Measurements from ENCODE around the gene KIF2A. TPM values are rescaled to one million over a fixed set of nuclear protein-coding genes. Genes with fewer than 3 reads are reported as not detected.

The KIF2A gene
- total and polyA plus RNA-seq, 7 donors: 1.4 to 10.6 (median 8.4) TPM

DNA sequence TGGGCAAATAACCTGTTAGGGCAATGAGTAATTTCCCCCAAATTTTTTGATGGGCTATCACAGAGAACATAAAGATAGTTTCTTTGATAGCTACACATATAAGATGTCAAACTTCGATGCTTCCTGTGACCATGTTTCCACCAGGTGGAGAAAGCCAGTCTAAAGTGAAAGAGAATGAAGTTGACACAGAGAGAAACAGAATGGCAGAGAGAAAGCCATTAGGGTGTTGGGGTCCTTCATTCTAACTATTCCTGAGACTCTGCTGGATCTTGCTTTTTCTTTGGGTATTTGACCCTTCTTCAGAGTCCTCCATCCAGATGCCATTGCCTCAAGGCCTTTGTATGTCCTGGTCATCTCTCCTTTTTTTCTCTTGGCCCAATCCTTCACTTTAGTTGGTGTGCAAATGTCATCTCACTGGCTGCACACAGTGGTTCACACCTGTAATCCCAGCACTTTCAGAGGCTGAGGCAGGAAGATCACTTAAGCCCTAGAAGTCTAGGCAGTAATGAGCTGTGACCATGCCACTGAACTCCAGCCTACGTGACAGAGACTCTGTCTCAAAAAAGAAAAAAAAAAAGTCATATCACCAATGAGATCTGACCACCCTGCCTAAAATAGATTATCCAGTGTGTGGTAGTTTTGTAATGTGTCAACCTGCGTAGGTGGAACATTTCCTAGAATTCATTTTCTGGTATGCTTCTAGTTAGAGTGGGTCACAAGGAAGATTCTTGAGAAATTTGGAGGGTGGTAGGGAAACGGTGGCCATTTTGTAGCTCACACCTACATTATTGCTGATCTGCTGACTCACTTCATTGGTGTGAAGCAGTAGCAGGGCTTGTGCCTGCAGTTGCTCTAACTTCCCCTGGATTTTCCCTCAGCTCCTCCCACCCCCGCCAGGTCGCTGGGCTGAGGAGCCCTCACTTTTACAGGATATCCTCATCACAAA lies 20.8 kb upstream of the KIF2A start:
- intact Hi-C loops (cut with DNase I): no loop called here
- no peaks in the 10 kb centered on the region for H3K4me1 ChIP-seq
- H3K9me3 ChIP-seq: no peaks in the 10 kb centered on the region
- H3K36me3 ChIP-seq (ENCODE audit: insufficient read depth in 1 of 2, low read depth in 1 of 2): no peaks in the 10 kb centered on the region
- H3K4me3 ChIP-seq: no peak overlapping the region
- H3K27me3 ChIP-seq (ENCODE audit: insufficient read depth in 3 of 3, low read length in 2 of 3): peaks cover 0 to 2% (median 0%) of the 10 kb centered on the region in 3 donors
- 77 to 86% (median 84%) methylated on average over 6 of the region's 6 CpGs for WGBS, 3 donors
- DNase-seq (no peak), ATAC-seq (no peak)
- TF ChIP-seq, protein P1, sequence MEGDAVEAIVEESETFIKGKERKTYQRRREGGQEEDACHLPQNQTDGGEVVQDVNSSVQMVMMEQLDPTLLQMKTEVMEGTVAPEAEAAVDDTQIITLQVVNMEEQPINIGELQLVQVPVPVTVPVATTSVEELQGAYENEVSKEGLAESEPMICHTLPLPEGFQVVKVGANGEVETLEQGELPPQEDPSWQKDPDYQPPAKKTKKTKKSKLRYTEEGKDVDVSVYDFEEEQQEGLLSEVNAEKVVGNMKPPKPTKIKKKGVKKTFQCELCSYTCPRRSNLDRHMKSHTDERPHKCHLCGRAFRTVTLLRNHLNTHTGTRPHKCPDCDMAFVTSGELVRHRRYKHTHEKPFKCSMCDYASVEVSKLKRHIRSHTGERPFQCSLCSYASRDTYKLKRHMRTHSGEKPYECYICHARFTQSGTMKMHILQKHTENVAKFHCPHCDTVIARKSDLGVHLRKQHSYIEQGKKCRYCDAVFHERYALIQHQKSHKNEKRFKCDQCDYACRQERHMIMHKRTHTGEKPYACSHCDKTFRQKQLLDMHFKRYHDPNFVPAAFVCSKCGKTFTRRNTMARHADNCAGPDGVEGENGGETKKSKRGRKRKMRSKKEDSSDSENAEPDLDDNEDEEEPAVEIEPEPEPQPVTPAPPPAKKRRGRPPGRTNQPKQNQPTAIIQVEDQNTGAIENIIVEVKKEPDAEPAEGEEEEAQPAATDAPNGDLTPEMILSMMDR (IDR thresholded peaks at IDR 0.05): no peak
- H3K27ac ChIP-seq: no peak overlapping the region

DNA sequence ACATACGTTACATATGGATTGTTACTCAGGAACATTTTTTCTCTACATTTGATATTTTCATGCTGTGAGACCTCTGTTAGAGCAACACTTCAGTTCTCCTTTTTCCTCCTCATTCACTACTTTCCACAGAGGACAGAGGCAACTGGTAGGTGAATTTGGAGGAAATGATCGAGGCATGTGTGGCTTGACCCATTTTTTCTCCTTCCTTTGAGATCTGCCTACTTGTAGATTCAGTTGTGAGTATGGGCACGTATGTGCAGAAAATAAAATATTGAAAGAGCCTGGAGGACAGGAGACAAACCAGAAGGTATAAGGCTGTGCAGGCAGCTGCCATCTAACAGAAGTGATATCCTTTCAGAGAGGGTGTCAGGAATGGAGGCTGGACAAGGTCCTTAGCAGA lies 19.2 kb upstream of the KIF2A start:
- Histone ChIP-seq H3K4me1 (no peaks in the 10 kb centered on the region), H3K36me3 (ENCODE audit: insufficient read depth in 1 of 2, low read depth in 1 of 2) (no peaks in the 10 kb centered on the region), H3K27me3 (ENCODE audit: insufficient read depth in 3 of 3, low read length in 2 of 3) (peaks cover 0 to 2% (median 0%) of the 10 kb centered on the region in 3 donors), H3K9me3 (no peaks in the 10 kb centered on the region), H3K27ac (no peak overlapping the region), H3K4me3 (no peak overlapping the region)
- WGBS, 3 donors: 78 to 83% (median 82%) methylated on average over 3 of the region's 3 CpGs
- intact Hi-C loops (cut with DNase I): no loop called here
- DNase-seq (no peak), ATAC-seq (no peak)
- TF ChIP-seq, protein P1 (IDR thresholded peaks at IDR 0.05): no peak

DNA sequence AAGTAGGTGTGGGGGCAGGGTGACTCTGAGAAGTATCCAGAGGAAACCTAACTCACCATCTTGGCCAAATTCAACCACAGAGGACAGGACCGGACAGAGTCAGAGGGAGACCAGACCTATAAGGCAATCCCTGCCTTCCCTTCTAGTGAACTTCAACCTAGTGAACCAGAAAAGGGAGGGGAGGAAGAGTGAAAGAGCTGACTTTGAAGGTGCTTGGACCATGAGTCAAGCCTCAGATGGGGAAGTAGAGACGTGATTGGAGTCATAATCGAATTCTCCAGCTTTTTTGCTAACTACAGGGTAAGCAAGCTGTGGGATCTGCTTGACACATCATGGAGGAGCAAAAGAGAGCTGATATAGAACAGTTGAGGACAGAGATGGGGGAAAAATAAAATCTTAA lies 18.8 kb upstream of the KIF2A start:
- no peak overlapping the region for H3K4me3 ChIP-seq
- H3K27me3 ChIP-seq (ENCODE audit: insufficient read depth in 3 of 3, low read length in 2 of 3): peaks cover 0 to 2% (median 0%) of the 10 kb centered on the region in 3 donors
- H3K9me3 ChIP-seq: no peaks in the 10 kb centered on the region
- DNase-seq (no peak), ATAC-seq (no peak)
- no peaks in the 10 kb centered on the region for H3K4me1 ChIP-seq
- intact Hi-C loops (cut with DNase I): no loop called here
- H3K27ac ChIP-seq: no peak overlapping the region
- 83 to 87% (median 84%) methylated on average over 3 of the region's 3 CpGs for WGBS, 3 donors
- H3K36me3 ChIP-seq (ENCODE audit: insufficient read depth in 1 of 2, low read depth in 1 of 2): no peaks in the 10 kb centered on the region
- TF ChIP-seq, protein P1 (IDR thresholded peaks at IDR 0.05): no peak

DNA sequence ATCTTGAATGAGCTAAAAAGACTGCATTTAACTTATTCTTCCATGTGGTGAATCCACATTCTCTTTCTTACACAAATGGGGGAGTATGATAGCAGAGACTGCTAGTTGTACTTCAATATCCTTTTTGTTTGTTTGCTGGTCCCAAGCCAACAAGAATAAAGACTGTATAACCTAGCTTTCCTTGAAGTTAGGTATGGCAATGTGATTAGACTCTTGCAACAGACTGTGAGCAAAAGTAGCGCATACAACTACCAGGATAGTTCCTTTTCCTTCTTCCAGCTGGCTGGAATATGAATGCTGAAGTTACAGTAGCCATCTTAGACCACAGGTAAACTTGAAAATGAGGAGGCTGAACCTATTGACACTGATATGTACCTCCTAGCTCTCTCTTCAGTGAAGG lies 17.9 kb upstream of the KIF2A start:
- WGBS, 3 donors: 98 to 100% (median 100%) methylated on average over 1 of the region's 1 CpG
- Histone ChIP-seq H3K27me3 (ENCODE audit: insufficient read depth in 3 of 3, low read length in 2 of 3) (peaks cover 0 to 2% (median 0%) of the 10 kb centered on the region in 3 donors), H3K27ac (no peak overlapping the region), H3K36me3 (ENCODE audit: insufficient read depth in 1 of 2, low read depth in 1 of 2) (no peaks in the 10 kb centered on the region), H3K4me3 (no peak overlapping the region), H3K4me1 (no peaks in the 10 kb centered on the region), H3K9me3 (no peaks in the 10 kb centered on the region)
- TF ChIP-seq, protein P1 (IDR thresholded peaks at IDR 0.05): no peak
- ATAC-seq: no peak
- intact Hi-C loops (cut with DNase I): no loop called here
- no peak for DNase-seq
